Smooth muscle cell (in vitro differentiated cells): ENCODE results near the gene LETM1. TPM values are rescaled to one million over a fixed set of nuclear protein-coding genes. Genes with fewer than 3 reads are reported as not detected.
A peak's percentile ranks its signal among the peaks of the same experiment; 100 is the strongest.

ENCODE experiments used
- DNase-seq: peaks from one replicate; lab custom pipeline; 2025; ENCODE audit not compliant: unreplicated experiment; lab: John Stamatoyannopoulos, UW
- H2AFZ ChIP-seq: fragments of 200-600 bp; sonication (generic); 2 replicates; pipeline ENCODE4 v1.6.0; 2016; ENCODE audit warnings: antibody characterized with exemption, low read depth, mild to moderate bottlenecking
- H3F3A ChIP-seq: fragments of 200-600 bp; sonication (generic); 2 replicates; pipeline ENCODE4 v1.6.0; 2017; ENCODE audit warnings: antibody characterized with exemption, low read depth
- H3K27ac ChIP-seq: fragments of 200-600 bp; sonication (generic); 2 replicates; pipeline ENCODE4 v1.5.1; 2016; ENCODE audit warnings: low read depth, mild to moderate bottlenecking
- H3K27me3 ChIP-seq: fragments of 200-600 bp; sonication (generic); 2 replicates; pipeline ENCODE4 v1.6.1; 2016; ENCODE audit warnings: low read depth, mild to moderate bottlenecking
- H3K36me3 ChIP-seq: fragments of 200-600 bp; sonication (generic); 2 replicates; pipeline ENCODE4 v1.5.1; 2016; ENCODE audit warnings: low read depth
- H3K4me1 ChIP-seq: fragments of 200-600 bp; sonication (generic); 2 replicates; pipeline ENCODE4 v1.5.1; 2016; ENCODE audit warnings: low read depth
- H3K4me2 ChIP-seq: fragments of 200-600 bp; sonication (generic); 2 replicates; pipeline ENCODE4 v1.6.0; 2016; ENCODE audit warnings: mild to moderate bottlenecking
- H3K4me3 ChIP-seq: fragments of 200-600 bp; sonication (generic); 2 replicates; pipeline ENCODE4 v1.5.1; 2016; ENCODE audit warnings: mild to moderate bottlenecking
- H3K79me2 ChIP-seq: fragments of 200-600 bp; sonication (generic); 2 replicates; pipeline ENCODE4 v1.6.0; 2016; ENCODE audit warnings: low read depth, mild to moderate bottlenecking
- H3K9ac ChIP-seq: fragments of 200-600 bp; sonication (generic); 2 replicates; pipeline ENCODE4 v1.6.0; 2016; ENCODE audit warnings: low read depth
- H3K9me3 ChIP-seq: fragments of 200-600 bp; sonication (generic); replicated peaks from 2 replicates; pipeline ENCODE4 v1.5.1; 2016; ENCODE audit warnings: low read depth
- H4K20me1 ChIP-seq: fragments of 200-600 bp; sonication (generic); 2 replicates; pipeline ENCODE4 v1.6.0; 2016; ENCODE audit warnings: low read depth
- WGBS: methylation state at CpG from one replicate; pipeline ENCODE4 v1.1.7; 2016; ENCODE audit warnings: low lambda C conversion rate; 5-methylcytosine and 5-hydroxymethylcytosine counted together
- polyA plus RNA-seq: library from polyadenylated mRNA; unstranded; fragments of >200 nt; fragmentation: Nextera tagmentation; extraction: Ambion mirVana; gene quantifications from 2 replicates; pipeline ENCODE4 v1.2.1, GENCODE V29; 2016
- total RNA-seq: library from RNA; depleted of rRNA; stranded (reverse); fragments of >200 nt; gene quantifications from 2 replicates; pipeline ENCODE4 v1.2.3, GENCODE V29; 2014
- TF ChIP-seq, protein P1 (sequence below): fragments of 200-600 bp; sonication (generic); IDR thresholded peaks from 2 replicates; pipeline ENCODE4 v1.5.1; 2017; ENCODE audit warnings: borderline replicate concordance, mild to moderate bottlenecking, antibody characterized with exemption; ENCODE audit not compliant: insufficient read depth, poor library complexity, severe bottlenecking

Gene LETM1
- total and polyA plus RNA-seq, 2 experiments from 2014 or later, result 15.3 to 17.1 TPM

DNA sequence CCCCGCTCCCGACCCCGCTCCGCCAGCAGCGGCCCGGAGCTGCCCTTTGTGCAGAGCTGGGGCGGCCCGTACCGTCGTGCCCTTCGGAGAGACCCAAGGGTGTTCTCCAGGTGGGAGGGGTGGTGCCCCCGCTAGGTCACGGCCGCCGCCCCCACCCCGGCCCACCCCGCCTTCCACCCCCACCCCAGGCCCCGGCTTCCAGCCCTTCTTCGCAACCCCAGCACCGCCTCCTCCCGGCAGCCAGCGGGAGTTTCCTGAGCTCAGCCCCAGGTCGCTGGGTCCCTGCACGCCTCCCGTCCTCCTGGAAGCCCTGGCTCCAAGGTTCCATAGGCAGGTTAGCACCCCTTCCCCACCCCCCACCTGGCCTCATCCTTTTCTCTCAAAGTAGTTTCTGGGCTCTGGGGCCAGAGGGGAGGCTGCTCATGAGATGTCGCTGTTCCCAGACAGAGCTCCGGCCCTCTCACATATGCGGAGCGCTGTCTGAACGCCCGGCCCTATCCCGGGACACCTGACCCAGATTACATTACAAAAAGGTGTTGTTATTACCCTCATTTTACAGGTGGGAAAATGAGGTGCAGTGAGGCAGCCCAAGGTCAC is 88.1 kb downstream of the LETM1 start:
- TF ChIP-seq, protein P1, sequence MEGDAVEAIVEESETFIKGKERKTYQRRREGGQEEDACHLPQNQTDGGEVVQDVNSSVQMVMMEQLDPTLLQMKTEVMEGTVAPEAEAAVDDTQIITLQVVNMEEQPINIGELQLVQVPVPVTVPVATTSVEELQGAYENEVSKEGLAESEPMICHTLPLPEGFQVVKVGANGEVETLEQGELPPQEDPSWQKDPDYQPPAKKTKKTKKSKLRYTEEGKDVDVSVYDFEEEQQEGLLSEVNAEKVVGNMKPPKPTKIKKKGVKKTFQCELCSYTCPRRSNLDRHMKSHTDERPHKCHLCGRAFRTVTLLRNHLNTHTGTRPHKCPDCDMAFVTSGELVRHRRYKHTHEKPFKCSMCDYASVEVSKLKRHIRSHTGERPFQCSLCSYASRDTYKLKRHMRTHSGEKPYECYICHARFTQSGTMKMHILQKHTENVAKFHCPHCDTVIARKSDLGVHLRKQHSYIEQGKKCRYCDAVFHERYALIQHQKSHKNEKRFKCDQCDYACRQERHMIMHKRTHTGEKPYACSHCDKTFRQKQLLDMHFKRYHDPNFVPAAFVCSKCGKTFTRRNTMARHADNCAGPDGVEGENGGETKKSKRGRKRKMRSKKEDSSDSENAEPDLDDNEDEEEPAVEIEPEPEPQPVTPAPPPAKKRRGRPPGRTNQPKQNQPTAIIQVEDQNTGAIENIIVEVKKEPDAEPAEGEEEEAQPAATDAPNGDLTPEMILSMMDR, result peak; percentile 46
- H3K27me3 ChIP-seq, result no peaks in the 10 kb centered on the region
- H3K36me3 ChIP-seq, result no peaks in the 10 kb centered on the region
- H3K4me2 ChIP-seq, result peak overlapping the region; percentile 82
- H3K9ac ChIP-seq, result no peak overlapping the region
- no peaks in the 10 kb centered on the region for H3K9me3 ChIP-seq
- H2AFZ ChIP-seq, result no peak overlapping the region
- no peaks in the 10 kb centered on the region for H4K20me1 ChIP-seq
- 16% methylated on average over 19 of the region's 32 CpGs for WGBS
- H3K79me2 ChIP-seq, result no peaks in the 10 kb centered on the region
- no peak for DNase-seq
- no peaks in the 10 kb centered on the region for H3F3A ChIP-seq
- no peak overlapping the region for H3K27ac ChIP-seq
- peaks cover 60% of the 10 kb centered on the region for H3K4me1 ChIP-seq
- peak overlapping the region; percentile 51 for H3K4me3 ChIP-seq

DNA sequence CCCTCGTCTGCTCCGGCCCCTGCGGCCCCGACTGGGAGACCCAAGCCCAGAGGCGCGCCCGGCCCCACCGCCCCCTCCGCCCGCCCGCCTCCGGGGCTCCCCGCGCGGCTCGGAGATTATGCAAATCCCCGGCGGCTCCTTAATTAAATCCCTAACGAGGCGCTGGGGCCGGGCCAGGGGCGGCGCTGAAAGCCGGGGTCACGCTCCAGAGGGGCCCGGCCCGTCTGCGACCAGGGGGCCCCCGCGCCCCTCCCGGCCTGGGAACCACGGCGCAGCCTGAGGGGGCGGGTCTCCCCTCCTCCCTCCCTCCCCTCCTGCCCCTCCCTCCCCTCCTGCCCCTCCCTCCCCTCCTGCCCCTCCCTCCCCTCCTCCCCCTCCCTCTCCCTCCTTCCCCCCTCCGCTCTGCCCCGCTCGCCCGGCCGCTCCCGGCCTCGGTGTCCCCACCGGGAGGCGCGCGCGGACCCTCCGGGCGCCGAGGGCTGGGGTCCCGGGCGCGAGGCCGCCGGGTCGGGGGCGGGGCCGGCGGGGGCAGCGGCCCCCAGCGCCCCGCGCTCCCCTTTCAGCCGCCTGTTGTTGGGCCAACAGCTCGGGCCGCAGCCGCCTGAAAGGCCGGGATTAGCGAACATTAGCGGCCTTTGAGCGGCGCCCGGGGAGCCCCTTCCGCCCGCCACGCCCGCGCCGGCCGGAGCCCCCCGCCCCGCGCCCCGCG is 88.7 kb downstream of the LETM1 start:
- no peak overlapping the region for H3K9ac ChIP-seq
- no peaks in the 10 kb centered on the region for H3K36me3 ChIP-seq
- H3K79me2 ChIP-seq, result no peaks in the 10 kb centered on the region
- H3K27me3 ChIP-seq, result no peaks in the 10 kb centered on the region
- no peak overlapping the region for H2AFZ ChIP-seq
- H3K4me2 ChIP-seq, result peak overlapping the region; percentile 86
- H3K4me3 ChIP-seq, result peak overlapping the region; percentile 51
- no peaks in the 10 kb centered on the region for H3F3A ChIP-seq
- no peaks in the 10 kb centered on the region for H3K9me3 ChIP-seq
- no peak overlapping the region for H3K27ac ChIP-seq
- peaks cover 60% of the 10 kb centered on the region for H3K4me1 ChIP-seq
- TF ChIP-seq, protein P1, result no peak
- H4K20me1 ChIP-seq, result no peaks in the 10 kb centered on the region
- DNase-seq, result no peak
- 3% methylated on average over 7 of the region's 84 CpGs for WGBS

DNA sequence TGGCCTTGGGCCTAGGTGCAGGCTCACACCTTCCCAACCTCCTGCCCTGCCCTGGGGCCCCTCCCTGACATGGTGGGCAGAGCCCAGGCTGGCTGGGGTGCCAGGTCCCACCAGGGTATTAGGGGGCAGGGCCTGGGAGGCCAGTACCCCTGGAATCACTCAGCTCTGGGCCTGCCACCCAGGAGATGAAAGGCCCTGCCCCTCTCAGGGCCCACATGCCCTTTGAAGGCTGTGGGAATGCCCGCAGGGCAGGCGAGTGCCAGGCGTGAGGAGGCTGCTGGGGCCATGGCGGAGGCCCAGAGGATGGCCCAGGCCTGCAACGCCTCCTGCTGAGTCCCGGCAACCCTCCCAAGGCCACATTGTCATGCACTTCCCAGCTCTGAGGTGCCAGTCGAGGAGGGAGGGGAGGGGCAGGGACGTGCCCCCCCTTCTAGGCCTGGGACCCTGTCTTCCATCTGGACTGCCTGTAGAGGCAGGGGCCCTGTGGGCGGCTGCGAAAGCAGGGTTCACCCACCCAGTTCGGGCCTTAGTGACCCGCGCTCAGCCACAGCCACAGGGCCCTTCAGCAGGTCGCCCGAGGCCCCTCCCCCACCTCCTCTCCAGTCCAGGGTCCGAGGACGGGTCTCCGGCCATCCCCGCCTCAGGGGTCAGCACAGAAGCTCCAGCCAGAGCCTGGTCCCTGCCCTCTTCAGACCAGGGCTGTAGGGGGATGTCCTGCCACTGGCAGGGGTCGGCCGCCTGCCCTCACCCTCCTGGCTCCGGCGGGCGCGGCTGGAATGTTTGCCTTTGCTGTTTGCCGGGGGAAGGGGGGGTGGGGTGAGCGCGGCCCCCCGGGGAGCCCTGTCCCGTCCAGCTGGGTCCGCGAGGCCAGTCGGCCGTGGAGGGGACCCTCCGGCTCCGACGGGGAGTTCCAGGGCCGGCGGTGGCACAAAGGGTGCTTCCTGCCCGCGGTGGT is 89.6 kb downstream of the LETM1 start:
- TF ChIP-seq, protein P1, result no peak
- peak overlapping the region; percentile 86 for H3K4me2 ChIP-seq
- no peaks in the 10 kb centered on the region for H3K9me3 ChIP-seq
- no peak overlapping the region for H3K27ac ChIP-seq
- no peaks in the 10 kb centered on the region for H3K79me2 ChIP-seq
- H2AFZ ChIP-seq, result no peak overlapping the region
- no peaks in the 10 kb centered on the region for H4K20me1 ChIP-seq
- H3K27me3 ChIP-seq, result no peaks in the 10 kb centered on the region
- no peak overlapping the region for H3K9ac ChIP-seq
- 25% methylated on average over 37 of the region's 41 CpGs for WGBS
- H3F3A ChIP-seq, result no peaks in the 10 kb centered on the region
- peak overlapping the region; percentile 51 for H3K4me3 ChIP-seq
- H3K36me3 ChIP-seq, result no peaks in the 10 kb centered on the region
- DNase-seq, result no peak
- H3K4me1 ChIP-seq, result peaks cover 53% of the 10 kb centered on the region
